B cell (primary cell): ENCODE data around the gene TMBIM1. TPM values are rescaled to one million over a fixed set of nuclear protein-coding genes. Genes with fewer than 3 reads are reported as not detected.

Experiments used
- ATAC-seq: fragments of 200-7000 bp; cut with Tn5 transposase; one replicate; pipeline ENCODE4 v1.10.0; 2021; ENCODE audit warnings: low read depth, mild to moderate bottlenecking, moderate number of reproducible peaks, moderate library complexity
- CTCF ChIA-PET: fragments of 350-600 bp; sonication (Branson Sonifier 250); formaldehyde crosslinking; loops from one replicate; lab custom pipeline; 2021; ENCODE audit warnings: antibody characterized with exemption, inconsistent platforms; lab: Charles Lee
- POLR2A ChIA-PET: fragments of 350-600 bp; sonication (Branson Sonifier 250); formaldehyde crosslinking; loops from one replicate; lab custom pipeline; 2021; ENCODE audit warnings: antibody characterized with exemption; lab: Charles Lee
- DNase-seq: peaks from one replicate; pipeline ENCODE4 v3.0.0; 2013
- H2AFZ ChIP-seq: 2 replicates; pipeline ENCODE4 v1.6.1; 2012; ENCODE audit warnings: mild to moderate bottlenecking, low read depth, low read length; ENCODE audit not compliant: insufficient read depth, poor library complexity, severe bottlenecking
- H3K27ac ChIP-seq, 2 donors: 1 replicate in 1 of 2; 2 replicates in 1 of 2; pipeline ENCODE4 v1.5.1; 2012 to 2013; ENCODE audit warnings: low read length in 2 of 2, mild to moderate bottlenecking in 2 of 2, moderate library complexity in 1 of 2
- H3K27me3 ChIP-seq, 4 experiments: fragments of 200-600 bp in 1 of 4; sonication (generic) in 1 of 4; replicated peaks in 1 of 4; 1 replicate in 2 of 4; 2 replicates in 2 of 4; pipeline versions ENCODE4 v1.6.1 to v1.7.0; 2013 to 2016; ENCODE audit warnings: low read length in 3 of 4, mild to moderate bottlenecking in 2 of 4, mixed read lengths in 1 of 4, moderate library complexity in 1 of 4; ENCODE audit not compliant: insufficient read depth in 4 of 4, control insufficient read depth in 3 of 4; ENCODE audit errors: control extremely low read depth in 1 of 4
- H3K36me3 ChIP-seq, 2 experiments: replicated peaks in 1 of 2; 1 replicate in 1 of 2; 2 replicates in 1 of 2; pipeline versions ENCODE4 v1.6.1 to v1.7.1; 2013; ENCODE audit warnings: low read length in 1 of 2; ENCODE audit not compliant: insufficient read depth in 2 of 2, control insufficient read depth in 1 of 2; ENCODE audit errors: control extremely low read depth in 1 of 2, extremely low read depth in 1 of 2
- H3K4me1 ChIP-seq, 2 donors: fragments of 200-600 bp in 1 of 2; sonication (generic) in 1 of 2; 1 replicate in 1 of 2; 2 replicates in 1 of 2; pipeline versions ENCODE4 v1.5.1 to v1.6.1; 2013 to 2017; ENCODE audit warnings: low read length in 2 of 2; ENCODE audit not compliant: control insufficient read depth in 2 of 2, insufficient read depth in 2 of 2
- H3K4me2 ChIP-seq: replicated peaks from 2 replicates; pipeline ENCODE3; 2012; ENCODE audit warnings: mild to moderate bottlenecking, low read depth, low read length; ENCODE audit not compliant: poor library complexity, severe bottlenecking
- H3K4me3 ChIP-seq, 5 experiments: fragments of 200-600 bp in 1 of 5; sonication (generic) in 1 of 5; 1 replicate in 3 of 5; 2 replicates in 2 of 5; pipeline versions ENCODE4 v1.5.1 to v1.7.0; 2011 to 2016; ENCODE audit warnings: low read length in 4 of 5, mild to moderate bottlenecking in 4 of 5, low read depth in 2 of 5, control low read depth in 1 of 5, moderate library complexity in 1 of 5; ENCODE audit not compliant: insufficient read depth in 1 of 5; ENCODE audit errors: control extremely low read depth in 1 of 5, extremely low read depth in 1 of 5
- H3K79me2 ChIP-seq: fragments of 200-600 bp; sonication (generic); one replicate; pipeline ENCODE4 v1.6.0; 2016; ENCODE audit warnings: low read length; ENCODE audit not compliant: control insufficient read depth, insufficient read depth
- H3K9ac ChIP-seq: fragments of 200-600 bp; sonication (generic); 2 replicates; pipeline ENCODE4 v1.6.1; 2017; ENCODE audit warnings: mild to moderate bottlenecking, low read length, moderate library complexity
- H3K9me3 ChIP-seq, 3 donors: one replicate each; pipeline versions ENCODE4 v1.6.1 to v1.7.1; 2013; ENCODE audit warnings: low read length in 2 of 3; ENCODE audit not compliant: control insufficient read depth in 2 of 3, insufficient read depth in 1 of 3; ENCODE audit errors: control extremely low read depth in 1 of 3
- H4K20me1 ChIP-seq: 2 replicates; pipeline ENCODE4 v1.6.0; 2012; ENCODE audit warnings: mild to moderate bottlenecking, low read length; ENCODE audit not compliant: insufficient read depth, control insufficient read depth, poor library complexity, severe bottlenecking
- H3K27ac Mint-ChIP-seq: one replicate; pipeline ENCODE4 v1.8.0; 2021; ENCODE audit warnings: mixed read lengths
- H3K27me3 Mint-ChIP-seq: one replicate; pipeline ENCODE4 v1.8.0; 2021; ENCODE audit warnings: mixed read lengths
- H3K4me1 Mint-ChIP-seq: one replicate; pipeline ENCODE4 v1.8.0; 2021; ENCODE audit warnings: mixed read lengths
- H3K4me3 Mint-ChIP-seq: one replicate; pipeline ENCODE4 v1.8.0; 2021; ENCODE audit warnings: mixed read lengths
- H3K9me3 Mint-ChIP-seq: one replicate; pipeline ENCODE4 v1.8.0; 2022; ENCODE audit warnings: mixed read lengths; ENCODE audit not compliant: insufficient read depth
- CTCF ChIP-seq: fragments of 200-600 bp; IDR thresholded peaks from one replicate; pipeline ENCODE4 v1.8.0; 2022; ENCODE audit warnings: antibody characterized with exemption, mild to moderate bottlenecking
- EZH2 ChIP-seq: IDR thresholded peaks from 2 replicates; pipeline ENCODE4 v1.6.1; 2012; ENCODE audit warnings: borderline replicate concordance, low read depth, mild to moderate bottlenecking, moderate library complexity, low read length; ENCODE audit not compliant: insufficient read depth, poor library complexity, severe bottlenecking
- WGBS: methylation state at CpG from one replicate; pipeline ENCODE4 v1.1.5; 2013; ENCODE audit warnings: missing lambda C conversion rate; ENCODE audit not compliant: insufficient coverage; 5-methylcytosine and 5-hydroxymethylcytosine counted together
- intact Hi-C: fragments of 100-400 bp; cut with micrococcal nuclease; formaldehyde crosslinking; loops from one replicate; pipeline ENCODE4 v1.10.0; 2022
- polyA plus RNA-seq: library from polyadenylated mRNA; depleted of rRNA; stranded (reverse); fragments of >200 nt; gene quantifications from 2 replicates; pipeline ENCODE4 v1.2.3, GENCODE V29; 2012
- total RNA-seq, 2 donors: library from RNA; stranded (reverse); fragments of 120-200 nt in 1 of 2; gene quantifications; 1 replicate in 1 of 2; 2 replicates in 1 of 2; pipeline versions ENCODE4 v1.2.3 to v1.2.4, GENCODE V29; 2013 to 2022

The TMBIM1 gene
- total and polyA plus RNA-seq, 2 donors (not counting 1 experiment from before 2014, with no cell fraction given) = 68.7 to 137 TPM

- Mint-ChIP-seq H3K4me1 (peaks cover 50% of the 10 kb centered on the region), H3K9me3 (no peaks in the 10 kb centered on the region), H3K27me3 (no peaks in the 10 kb centered on the region), H3K27ac (no peak overlapping the region), H3K4me3 (no peak overlapping the region)
- TF ChIP-seq EZH2 = no peak
- no peak for TF ChIP-seq CTCF
- DNase-seq (no peak), ATAC-seq (no peak)
- Histone ChIP-seq H2AFZ (no peak overlapping the region), H3K27me3 (no peaks in the 10 kb centered on the region), H3K9ac (no peak overlapping the region), H3K9me3 (no peaks in the 10 kb centered on the region), H3K27ac (no peak overlapping the region), H4K20me1 (peaks cover 27% of the 10 kb centered on the region), H3K36me3 (peaks cover 0 to 51% of the 10 kb centered on the region in 2 experiments), H3K4me1 (peaks cover 19 to 40% of the 10 kb centered on the region in 2 donors), H3K4me3 (no peak overlapping the region), H3K79me2 (peaks cover 45% of the 10 kb centered on the region), H3K4me2 (no peak overlapping the region)
- POLR2A ChIA-PET = no interaction called here
- 97% methylated on average over 7 of the region's 8 CpGs for WGBS
- intact Hi-C loops = no loop called here
- CTCF ChIA-PET = no interaction called here
These were observed 26.7 kb downstream of the TMBIM1 start for GRCh38 chr2:218265626-218266025.

- intact Hi-C loops = no loop called here
- Mint-ChIP-seq H3K27me3 (no peaks in the 10 kb centered on the region), H3K4me3 (no peak overlapping the region), H3K4me1 (peaks cover 51% of the 10 kb centered on the region), H3K27ac (no peak overlapping the region), H3K9me3 (no peaks in the 10 kb centered on the region)
- peaks cover 42% of the 10 kb centered on the region for H3K79me2 ChIP-seq
- ChIA-PET CTCF (no interaction called here), POLR2A (no interaction called here)
- H3K27me3 ChIP-seq = no peaks in the 10 kb centered on the region
- peaks cover 27% of the 10 kb centered on the region for H4K20me1 ChIP-seq
- peaks cover 0 to 51% of the 10 kb centered on the region in 2 experiments for H3K36me3 ChIP-seq
- H3K9ac ChIP-seq = no peak overlapping the region
- H3K4me2 ChIP-seq = no peak overlapping the region
- no peak overlapping the region for H3K27ac ChIP-seq
- DNase-seq = no peak
- TF ChIP-seq CTCF (no peak), EZH2 (no peak)
- no peaks in the 10 kb centered on the region for H3K9me3 ChIP-seq
- WGBS = 97% methylated on average over 21 of the region's 22 CpGs
- no peak overlapping the region for H3K4me3 ChIP-seq
- H2AFZ ChIP-seq = no peak overlapping the region
- no peak for ATAC-seq
- peaks cover 24 to 45% of the 10 kb centered on the region in 2 donors for H3K4me1 ChIP-seq
These were observed 27.3 kb downstream of the TMBIM1 start for GRCh38 chr2:218264773-218265561.
